NCI-H2029 (cell line): Measurements from ENCODE around the gene PDZD2.

ENCODE experiments used
- DNase-seq: peaks from one replicate; lab custom pipeline; 2025; lab: John Stamatoyannopoulos, UW

The PDZD2 gene

GRCh38 chr5:32145378-32145777 lies 506.4 kb downstream of the PDZD2 start:
- no peak for DNase-seq

DNA sequence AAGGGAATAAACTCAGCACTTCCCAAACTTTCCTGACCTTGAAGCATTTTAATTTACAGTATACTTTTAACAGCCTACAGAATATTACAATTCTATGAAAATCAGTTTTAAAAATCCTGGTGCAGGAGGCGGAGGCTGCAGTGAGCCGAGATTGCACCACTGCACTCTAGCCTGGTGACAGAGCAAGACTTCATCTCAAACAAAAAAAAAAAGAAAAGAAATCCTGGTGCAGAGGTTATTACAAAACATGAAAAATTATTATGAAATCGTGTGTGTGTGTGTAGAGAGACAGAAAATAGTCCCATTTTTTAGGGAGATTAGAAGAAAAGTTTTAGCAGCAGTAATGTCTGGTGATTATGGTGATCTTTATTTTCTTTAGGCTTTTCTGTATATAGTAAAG lies 508.3 kb downstream of the PDZD2 start:
- DNase-seq: no peak

DNA sequence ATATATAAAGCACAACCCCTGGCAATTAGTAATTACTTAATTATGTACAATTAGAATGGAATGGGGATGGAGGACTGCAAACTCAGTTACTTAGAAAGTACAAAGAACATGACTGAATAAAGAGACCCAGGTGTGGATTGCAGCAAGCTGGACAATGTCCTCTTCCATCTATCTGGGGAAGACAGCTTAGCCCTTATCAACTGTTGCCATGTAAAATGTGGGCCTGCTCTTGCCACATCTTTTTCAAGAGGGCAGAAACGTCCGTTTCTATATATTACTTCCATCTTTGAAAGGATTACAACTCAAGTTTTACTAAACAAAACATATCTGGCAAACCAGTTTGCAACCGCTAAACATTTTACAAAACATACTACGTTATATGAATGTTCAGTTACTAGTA lies 509.0 kb downstream of the PDZD2 start:
- DNase-seq: no peak

- no peak for DNase-seq
These were observed 511.4 kb downstream of the PDZD2 start for GRCh38 chr5:32150366-32150765.

DNA sequence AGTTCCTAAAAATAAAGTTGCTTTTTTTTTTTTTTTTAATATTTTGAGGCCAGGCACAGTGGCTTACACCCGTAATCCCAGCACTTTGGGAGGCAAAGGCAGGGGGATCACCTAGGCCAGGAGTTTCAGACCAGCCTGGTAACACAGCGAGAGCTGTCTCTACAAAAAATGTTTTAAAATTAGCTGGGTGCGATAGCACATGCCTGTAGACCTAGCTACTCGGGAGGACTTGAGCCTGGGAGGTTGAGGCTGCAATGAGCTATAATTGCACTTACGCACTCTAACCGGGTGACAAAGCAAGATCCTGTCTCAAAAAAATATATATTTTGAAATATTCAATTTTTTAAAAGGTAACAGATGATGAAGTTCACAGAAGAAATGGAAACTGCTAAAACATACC lies 512.3 kb downstream of the PDZD2 start:
- DNase-seq: no peak

DNA sequence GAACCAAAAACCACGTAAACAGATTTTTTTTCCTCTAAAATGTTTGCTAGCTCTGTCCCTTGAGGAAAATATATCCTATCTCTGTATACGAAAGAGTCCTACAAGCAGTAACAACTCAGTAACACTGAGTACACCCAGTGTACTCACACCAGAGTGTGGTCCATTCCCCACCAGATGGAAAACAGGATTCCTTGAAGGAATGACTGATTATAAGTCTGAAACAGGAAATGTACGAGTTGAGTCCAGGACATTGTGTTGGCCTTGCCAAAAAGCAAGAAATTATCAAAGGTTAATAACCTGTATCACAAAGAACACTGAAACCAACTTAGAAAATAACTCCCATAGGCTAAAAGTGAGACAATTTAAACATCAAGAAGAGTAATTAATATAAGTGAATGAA lies 514.8 kb downstream of the PDZD2 start:
- DNase-seq: no peak

- no peak for DNase-seq
These were observed 516.3 kb downstream of the PDZD2 start for GRCh38 chr5:32155211-32155610.

DNA sequence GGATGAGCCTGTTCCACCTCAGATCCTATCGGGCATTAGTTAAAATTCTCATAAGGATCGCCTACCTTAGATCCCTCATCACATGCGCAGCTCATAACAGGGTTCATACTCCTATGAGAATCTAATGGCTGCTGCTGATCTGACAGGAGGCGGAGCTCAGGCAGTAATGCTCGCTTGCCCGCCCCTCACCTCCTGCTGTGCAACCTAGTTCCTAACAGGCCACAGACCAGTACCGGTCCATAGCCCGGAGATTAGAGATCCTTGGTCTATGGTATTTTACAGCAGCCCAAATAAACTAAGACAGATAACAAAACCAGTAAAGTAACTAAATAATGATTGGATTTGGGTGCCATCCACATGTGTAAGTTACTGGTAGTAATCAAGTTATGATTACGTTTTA lies 517.7 kb downstream of the PDZD2 start:
- no peak for DNase-seq

DNA sequence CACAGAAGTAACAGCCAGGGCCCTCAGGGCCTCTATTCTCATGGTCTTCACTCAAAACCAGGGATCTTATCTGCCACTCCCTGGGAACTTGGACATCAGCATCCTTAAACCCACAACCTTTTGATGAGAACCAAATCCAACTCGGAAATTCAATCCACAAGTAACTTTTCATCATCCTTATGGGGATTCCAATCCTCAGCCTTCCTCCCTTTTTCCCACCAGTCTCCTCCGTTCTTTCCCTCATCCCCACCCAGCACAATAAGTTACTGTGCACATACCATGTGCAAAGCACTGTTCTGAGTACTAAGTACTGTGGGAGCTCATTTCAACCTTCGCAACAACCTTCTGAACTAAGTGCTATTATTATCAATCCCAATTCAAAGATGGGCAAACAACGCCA lies 518.1 kb downstream of the PDZD2 start:
- no peak for DNase-seq

DNA sequence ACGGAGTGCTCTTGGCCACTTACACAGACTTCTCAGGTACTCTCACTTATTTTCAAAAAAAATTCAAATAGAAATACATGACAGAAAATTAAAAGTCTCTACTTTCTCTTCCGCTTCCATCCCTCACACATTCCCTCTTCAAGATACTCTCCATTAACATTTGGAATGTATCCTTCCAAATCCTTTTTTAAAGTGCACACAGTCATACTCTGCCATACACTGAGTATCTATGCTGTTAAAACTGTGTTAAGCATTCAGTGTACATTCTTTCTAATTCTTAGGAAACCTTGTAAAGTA lies 519.7 kb downstream of the PDZD2 start:
- DNase-seq: no peak

DNA sequence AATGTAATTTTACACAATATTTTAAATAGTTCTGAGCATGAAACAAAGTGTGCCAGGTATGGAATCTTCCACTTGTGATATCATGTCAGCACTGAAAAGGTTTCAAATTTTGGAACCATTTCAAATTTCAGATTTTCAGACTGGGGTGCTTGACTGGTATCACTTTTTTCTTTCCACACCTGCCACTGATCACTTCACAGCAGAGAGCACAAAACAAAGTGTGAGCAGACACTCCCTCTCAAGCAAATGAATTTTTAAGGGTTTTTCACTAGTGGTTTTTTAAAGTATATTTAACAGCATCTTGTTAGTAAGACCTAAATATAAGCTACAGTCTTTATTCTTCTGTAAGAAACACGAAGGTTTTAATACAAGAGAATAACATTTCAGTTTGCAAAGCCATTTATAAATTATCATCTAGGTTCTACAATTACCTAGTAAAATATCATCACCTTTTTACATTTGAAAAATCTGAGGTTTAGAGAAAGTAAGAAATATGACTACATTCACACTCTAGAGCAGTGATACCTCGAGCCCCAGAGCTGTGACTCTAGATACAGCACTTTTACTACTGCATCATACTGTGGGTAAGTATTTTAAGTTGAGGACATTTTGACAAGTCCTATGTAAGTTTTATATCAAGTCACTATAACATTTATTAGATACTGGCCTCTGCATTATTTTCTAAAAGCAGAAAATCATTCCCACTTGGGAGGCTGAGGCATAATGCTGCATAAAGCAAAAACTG lies 520.6 kb downstream of the PDZD2 start:
- no peak for DNase-seq

GRCh38 chr5:32160228-32160627 lies 521.3 kb downstream of the PDZD2 start:
- DNase-seq: no peak
